RWPE2 (cell line): Measurements from ENCODE around the gene MYO1E.

ENCODE experiments used
- ATAC-seq: fragments of 200-7000 bp; cut with Tn5 transposase; 3 replicates; pipeline ENCODE4 v1.9.1; 2021; ENCODE audit warnings: low read depth
- DNase-seq: peaks from one replicate; pipeline ENCODE4 v3.0.0-alpha.2; 2020; ENCODE audit warnings: low spot score
- H3K27ac ChIP-seq: fragments of 450-650 bp; 2 replicates; pipeline ENCODE4 v1.5.1; 2017; ENCODE audit warnings: mild to moderate bottlenecking; ENCODE audit not compliant: poor library complexity, severe bottlenecking
- H3K27me3 ChIP-seq: fragments of 250-450 bp; sonication (Bioruptor Pico); 2 replicates; pipeline ENCODE4 v1.5.1; 2021; ENCODE audit warnings: mild to moderate bottlenecking, moderate library complexity; ENCODE audit not compliant: insufficient read depth, poor library complexity, severe bottlenecking
- H3K36me3 ChIP-seq: fragments of 250-450 bp; sonication (Bioruptor Pico); 2 replicates; pipeline ENCODE4 v1.5.1; 2020; ENCODE audit warnings: low read depth, mild to moderate bottlenecking, moderate library complexity
- H3K4me1 ChIP-seq: fragments of 250-450 bp; sonication (Bioruptor Pico); 2 replicates; pipeline ENCODE4 v1.5.1; 2021; ENCODE audit warnings: mild to moderate bottlenecking, moderate library complexity; ENCODE audit not compliant: insufficient read depth, poor library complexity, severe bottlenecking
- H3K4me3 ChIP-seq: fragments of 250-450 bp; sonication (Bioruptor Pico); 2 replicates; pipeline ENCODE4 v1.5.1; 2021; ENCODE audit warnings: mild to moderate bottlenecking, moderate library complexity; ENCODE audit not compliant: severe bottlenecking
- H3K9me3 ChIP-seq: fragments of 250-450 bp; sonication (Bioruptor Pico); 2 replicates; pipeline ENCODE4 v1.5.1; 2021; ENCODE audit warnings: mild to moderate bottlenecking, moderate library complexity; ENCODE audit not compliant: severe bottlenecking
- CTCF ChIP-seq: fragments of 450-650 bp; IDR thresholded peaks from one replicate; pipeline ENCODE4 v1.5.1; 2017; ENCODE audit warnings: mild to moderate bottlenecking, moderate library complexity; ENCODE audit not compliant: poor library complexity, severe bottlenecking

MYO1E gene

GRCh38 chr15:59372352-59373211 is at the start of gene MYO1E:
TSS of gene MYO1E (minus strand) at chr15:59372871. CDS start at chr15:59372500, 371 bp downstream.
- H3K27me3 ChIP-seq, result no peaks in the 10 kb centered on the region
- no peaks in the 10 kb centered on the region for H3K9me3 ChIP-seq
- DNase-seq (peak; percentile 98), ATAC-seq (peak; percentile 90)
- peaks cover 30% of the 10 kb centered on the region for H3K4me1 ChIP-seq
- H3K36me3 ChIP-seq, result peaks cover 13% of the 10 kb centered on the region; the same call in 1 of the 2 replicates
- peak within 1 kb of the TSS; percentile 74 for H3K4me3 ChIP-seq
- no peak for TF ChIP-seq CTCF
- H3K27ac ChIP-seq, result peak within 1 kb of the TSS; percentile 96

GRCh38 chr15:59420986-59421618 is 48.4 kb upstream of the MYO1E start:
- Histone ChIP-seq H3K4me3 (no peak overlapping the region), H3K4me1 (no peaks in the 10 kb centered on the region), H3K9me3 (no peaks in the 10 kb centered on the region), H3K36me3 (no peaks in the 10 kb centered on the region), H3K27ac (no peak overlapping the region), H3K27me3 (peaks cover 4% of the 10 kb centered on the region)
- ATAC-seq (peak; percentile 81), DNase-seq (no peak)
- no peak for TF ChIP-seq CTCF

GRCh38 chr15:59420108-59420507 is 47.4 kb upstream of the MYO1E start:
- TF ChIP-seq CTCF, result no peak
- Histone ChIP-seq H3K4me3 (no peak overlapping the region), H3K27me3 (peaks cover 4% of the 10 kb centered on the region), H3K4me1 (no peaks in the 10 kb centered on the region), H3K27ac (no peak overlapping the region), H3K36me3 (no peaks in the 10 kb centered on the region), H3K9me3 (no peaks in the 10 kb centered on the region)
- no peak for DNase-seq
- no peak for ATAC-seq

- Histone ChIP-seq H3K27ac (no peak overlapping the region), H3K4me1 (no peaks in the 10 kb centered on the region), H3K9me3 (no peaks in the 10 kb centered on the region), H3K36me3 (no peaks in the 10 kb centered on the region), H3K27me3 (no peaks in the 10 kb centered on the region), H3K4me3 (no peak overlapping the region)
- no peak for TF ChIP-seq CTCF
- DNase-seq, result no peak
- ATAC-seq, result no peak
Observed at GRCh38 chr15:59419170-59419569, 46.5 kb upstream of the MYO1E start.

GRCh38 chr15:59416816-59417215 is 44.1 kb upstream of the MYO1E start:
- DNase-seq (no peak), ATAC-seq (no peak)
- Histone ChIP-seq H3K27ac (no peak overlapping the region), H3K27me3 (no peaks in the 10 kb centered on the region), H3K4me3 (no peak overlapping the region), H3K4me1 (no peaks in the 10 kb centered on the region), H3K36me3 (no peaks in the 10 kb centered on the region), H3K9me3 (no peaks in the 10 kb centered on the region)
- TF ChIP-seq CTCF, result no peak
